ENCODE results near the gene C1QTNF1. TPM values are rescaled to one million over a fixed set of nuclear protein-coding genes. Genes with fewer than 3 reads are reported as not detected.

C1QTNF1 gene
- total and polyA plus RNA-seq, 2 donors (not counting 1 experiment from before 2014, with no cell fraction given) = not detected

DNA sequence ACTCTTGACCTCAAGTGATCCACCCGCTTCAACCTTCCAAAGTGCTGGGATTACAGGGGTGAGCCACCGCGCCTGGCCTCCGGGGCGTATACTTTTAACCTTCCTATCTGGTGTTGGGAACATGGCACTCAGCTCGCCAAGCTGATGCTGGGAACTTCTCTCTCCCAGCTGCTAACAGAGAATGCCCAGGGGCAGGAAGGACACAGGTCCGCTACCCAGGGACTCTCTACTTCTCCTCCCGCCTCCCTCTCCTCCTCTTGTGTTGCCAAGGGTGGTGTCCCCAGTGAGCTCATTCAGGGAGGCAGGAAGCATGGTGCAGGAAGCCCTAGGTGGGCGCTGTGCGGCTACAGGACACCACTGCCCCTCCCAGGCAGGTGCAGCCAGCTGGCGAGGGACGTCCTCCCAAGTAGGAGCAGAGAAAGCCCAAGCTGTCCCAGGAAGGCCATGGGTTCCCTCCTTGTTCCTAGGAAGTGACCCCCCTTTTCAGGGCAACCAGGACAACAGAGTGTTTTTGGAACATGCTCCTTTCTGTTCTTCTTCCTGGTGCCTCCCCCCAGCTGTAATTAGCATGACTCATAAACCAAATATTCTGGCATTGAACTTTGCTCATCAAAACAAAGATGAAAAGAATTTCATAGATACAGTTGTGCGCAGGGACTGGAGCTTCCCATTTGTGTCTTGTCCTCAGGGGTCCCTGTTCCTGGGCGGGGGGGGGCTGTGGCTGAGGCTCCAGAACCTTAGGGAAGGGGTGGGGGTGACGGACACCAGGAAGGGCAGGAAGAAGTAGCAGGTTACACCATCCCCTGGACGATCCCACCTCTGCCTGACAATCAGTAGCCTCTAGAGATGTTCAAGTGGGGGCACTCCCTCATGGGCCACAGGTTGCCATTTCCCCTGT, 2.7 kb downstream of the C1QTNF1 start:
- H3K4me1 ChIP-seq (ENCODE audit: control insufficient read depth in 2 of 2, insufficient read depth in 2 of 2, low read length in 2 of 2) = peaks cover 12 to 14% of the 10 kb centered on the region in 2 donors
- no peak for DNase-seq
- intact Hi-C loops (cut with micrococcal nuclease) = no loop called here
- no peak overlapping the region for H3K27ac ChIP-seq (ENCODE audit: low read length in 2 of 2)
- H3K4me3 ChIP-seq (ENCODE audit: control extremely low read depth in 1 of 5, extremely low read depth in 1 of 5, insufficient read depth in 1 of 5, low read depth in 2 of 5, low read length in 4 of 5) = no peak overlapping the region
- Mint-ChIP-seq H3K4me3 (peak overlapping the region; percentile 34), H3K27me3 (peaks cover 60% of the 10 kb centered on the region), H3K9me3 (ENCODE audit: insufficient read depth) (no peaks in the 10 kb centered on the region), H3K27ac (no peak overlapping the region), H3K4me1 (peaks cover 9% of the 10 kb centered on the region)
- peaks cover 0 to 50% (median 17%) of the 10 kb centered on the region in 4 experiments for H3K27me3 ChIP-seq (replicated peaks in 1 of 4; ENCODE audit: control extremely low read depth in 1 of 4, control insufficient read depth in 3 of 4, insufficient read depth in 4 of 4, low read length in 3 of 4)
- H4K20me1 ChIP-seq (ENCODE audit: control insufficient read depth, insufficient read depth, low read length, poor library complexity, severe bottlenecking) = no peaks in the 10 kb centered on the region
- TF ChIP-seq EZH2 (IDR thresholded peaks at IDR 0.05; ENCODE audit: borderline replicate concordance, insufficient read depth, low read depth, low read length, poor library complexity, severe bottlenecking) (no peak), CTCF (IDR thresholded peaks at IDR 0.05) (no peak)
- H3K36me3 ChIP-seq (replicated peaks in 1 of 2; ENCODE audit: control extremely low read depth in 1 of 2, control insufficient read depth in 1 of 2, extremely low read depth in 1 of 2, insufficient read depth in 2 of 2, low read length in 1 of 2) = no peaks in the 10 kb centered on the region
- H3K9me3 ChIP-seq (ENCODE audit: control extremely low read depth in 1 of 3, control insufficient read depth in 2 of 3, insufficient read depth in 1 of 3, low read length in 2 of 3) = peaks cover 0 to 4% (median 0%) of the 10 kb centered on the region in 3 donors
- POLR2A ChIA-PET = no interaction called here
- CTCF ChIA-PET = interaction anchor here (0.7 to 2.5 kb wide), 3 partner anchors 15 to 33 kb away, joined by 3 to 8 read pairs (median 7); no protein-coding TSS in a partner anchor
- WGBS (ENCODE audit: insufficient coverage) = 81% methylated on average over 15 of the region's 16 CpGs
- H3K79me2 ChIP-seq (ENCODE audit: control insufficient read depth, insufficient read depth, low read length) = no peaks in the 10 kb centered on the region
- no peak overlapping the region for H3K4me2 ChIP-seq (replicated peaks; ENCODE audit: low read depth, low read length, poor library complexity, severe bottlenecking)
- no peak overlapping the region for H2AFZ ChIP-seq (ENCODE audit: insufficient read depth, low read depth, low read length, poor library complexity, severe bottlenecking)
- H3K9ac ChIP-seq (ENCODE audit: low read length) = no peak overlapping the region
- ATAC-seq (ENCODE audit: low read depth) = no peak

All from B cell (primary cell).